ENCODE data around the gene EEFSEC. TPM values are rescaled to one million over a fixed set of nuclear protein-coding genes. Genes with fewer than 3 reads are reported as not detected.

Gene EEFSEC
- total RNA-seq, 1 donor from 2014 or later: 24.6 TPM

- H3K27me3 ChIP-seq: no peaks in the 10 kb centered on the region
Observed at GRCh38 chr3:128427872-128428822, 274.9 kb downstream of the EEFSEC start.

DNA sequence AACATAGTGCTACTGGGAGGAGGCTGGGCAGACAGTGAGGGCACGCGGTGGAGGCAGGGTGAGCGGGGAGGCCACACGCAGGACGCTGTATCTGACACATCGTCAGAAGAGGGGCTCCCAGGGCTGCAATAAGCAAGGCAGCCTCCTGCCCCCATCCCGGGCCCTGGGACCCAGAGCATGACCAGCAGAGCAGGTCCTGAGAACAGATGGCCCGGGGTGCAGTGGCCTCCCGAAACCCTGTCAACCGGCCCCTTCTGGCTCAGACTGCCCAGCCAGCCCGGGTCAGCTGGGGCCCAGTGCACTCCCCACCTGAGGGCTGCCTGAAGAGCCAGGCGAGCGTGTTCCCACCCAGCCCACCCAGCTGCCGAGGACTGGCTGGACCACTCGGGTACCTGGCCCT lies 276.0 kb downstream of the EEFSEC start:
- H3K27ac ChIP-seq: no peak overlapping the region
- no peak overlapping the region for H3K4me3 ChIP-seq
- no peaks in the 10 kb centered on the region for H3K9me3 ChIP-seq
- peaks cover 10% of the 10 kb centered on the region for H3K4me1 ChIP-seq
- H3K36me3 ChIP-seq: no peaks in the 10 kb centered on the region
- intact Hi-C loops (cut with DNase I): loop anchor here (5.0 kb wide), 1 partner anchor 68 kb away; no protein-coding TSS in a partner anchor
- no peaks in the 10 kb centered on the region for H3K27me3 ChIP-seq
- DNase-seq (ENCODE audit: extremely low spot score in 2 of 2): no peak
- TF ChIP-seq CTCF (IDR thresholded peaks at IDR 0.05): no peak
- no peak for TF ChIP-seq POLR2AphosphoS5 (IDR thresholded peaks at IDR 0.05; ENCODE audit: insufficient read depth in 1 of 2, low read depth in 1 of 2)
- no peak for TF ChIP-seq POLR2A (IDR thresholded peaks at IDR 0.05)

More at GRCh38 chr3:128427872-128428822, 274.9 kb downstream of the EEFSEC start:
- H3K36me3 ChIP-seq: no peaks in the 10 kb centered on the region
- DNase-seq (ENCODE audit: extremely low spot score in 2 of 2): no peak
- intact Hi-C loops (cut with DNase I): loop anchor here (2.0 to 5.0 kb wide), 2 partner anchors 69 to 183 kb away; no protein-coding TSS in a partner anchor
- no peak overlapping the region for H3K27ac ChIP-seq
- TF ChIP-seq POLR2AphosphoS5 (IDR thresholded peaks at IDR 0.05; ENCODE audit: insufficient read depth in 1 of 2, low read depth in 1 of 2) (no peak), POLR2A (IDR thresholded peaks at IDR 0.05) (no peak), CTCF (IDR thresholded peaks at IDR 0.05) (no peak)
- no peaks in the 10 kb centered on the region for H3K9me3 ChIP-seq
- H3K4me1 ChIP-seq: peaks cover 10% of the 10 kb centered on the region
- H3K4me3 ChIP-seq: no peak overlapping the region

DNA sequence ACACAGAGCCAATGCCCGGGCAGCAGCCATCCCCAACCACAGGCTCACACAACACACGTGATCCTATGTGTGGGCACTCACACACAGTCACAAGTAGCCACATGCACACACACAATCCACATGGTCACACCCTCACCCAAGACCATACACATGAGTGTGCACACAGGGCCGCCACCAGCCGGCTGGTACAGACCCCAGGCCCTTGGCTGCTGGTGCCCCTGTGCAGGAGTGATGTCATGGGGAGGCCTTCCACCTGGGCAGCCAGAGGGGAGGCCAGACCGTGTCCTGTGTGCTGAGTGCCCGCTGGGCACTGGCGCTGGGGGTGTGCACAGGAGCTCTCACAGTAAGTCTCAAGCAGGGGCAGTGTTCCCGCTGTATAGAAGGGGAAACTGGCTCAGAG lies 276.5 kb downstream of the EEFSEC start:
- no peak for DNase-seq (ENCODE audit: extremely low spot score in 2 of 2)
- TF ChIP-seq POLR2A (IDR thresholded peaks at IDR 0.05): no peak
- no peak for TF ChIP-seq POLR2AphosphoS5 (IDR thresholded peaks at IDR 0.05; ENCODE audit: insufficient read depth in 1 of 2, low read depth in 1 of 2)
- no peak for TF ChIP-seq CTCF (IDR thresholded peaks at IDR 0.05)
- Histone ChIP-seq H3K27me3 (no peaks in the 10 kb centered on the region), H3K4me1 (peaks cover 10% of the 10 kb centered on the region), H3K27ac (no peak overlapping the region), H3K4me3 (no peak overlapping the region), H3K36me3 (no peaks in the 10 kb centered on the region), H3K9me3 (no peaks in the 10 kb centered on the region)
- intact Hi-C loops (cut with DNase I): loop anchor here (5.0 kb wide), 1 partner anchor 68 kb away; no protein-coding TSS in a partner anchor

- Histone ChIP-seq H3K27ac (no peak overlapping the region), H3K9me3 (no peaks in the 10 kb centered on the region), H3K4me1 (peaks cover 10% of the 10 kb centered on the region), H3K27me3 (no peaks in the 10 kb centered on the region), H3K4me3 (no peak overlapping the region), H3K36me3 (no peaks in the 10 kb centered on the region)
- no peak for TF ChIP-seq POLR2AphosphoS5 (IDR thresholded peaks at IDR 0.05; ENCODE audit: insufficient read depth in 1 of 2, low read depth in 1 of 2)
- TF ChIP-seq CTCF (IDR thresholded peaks at IDR 0.05): no peak
- no peak for TF ChIP-seq POLR2A (IDR thresholded peaks at IDR 0.05)
- DNase-seq (ENCODE audit: extremely low spot score in 2 of 2): no peak
- intact Hi-C loops (cut with DNase I): no loop called here
Observed at GRCh38 chr3:128430301-128430700, 277.0 kb downstream of the EEFSEC start.

- intact Hi-C loops (cut with DNase I): no loop called here
- no peaks in the 10 kb centered on the region for H3K27me3 ChIP-seq
- TF ChIP-seq CTCF (IDR thresholded peaks at IDR 0.05) (no peak), POLR2A (IDR thresholded peaks at IDR 0.05) (no peak), POLR2AphosphoS5 (IDR thresholded peaks at IDR 0.05; ENCODE audit: insufficient read depth in 1 of 2, low read depth in 1 of 2) (no peak)
Observed at GRCh38 chr3:128430731-128431130, 277.4 kb downstream of the EEFSEC start.

More at GRCh38 chr3:128430731-128431130, 277.4 kb downstream of the EEFSEC start:
- Histone ChIP-seq H3K4me3 (no peak overlapping the region), H3K4me1 (peaks cover 10% of the 10 kb centered on the region), H3K9me3 (no peaks in the 10 kb centered on the region), H3K27ac (no peak overlapping the region), H3K36me3 (no peaks in the 10 kb centered on the region)
- no peak for DNase-seq (ENCODE audit: extremely low spot score in 2 of 2)
